Aorta (tissue), 5 donors: ENCODE results near the gene RASGRP2. TPM values are rescaled to one million over a fixed set of nuclear protein-coding genes. Genes with fewer than 3 reads are reported as not detected.

Experiments
- ATAC-seq: fragments of 200-7000 bp; cut with Tn5 transposase; one replicate; pipeline ENCODE4 v1.9.1; 2022; ENCODE audit warnings: moderate library complexity; ENCODE audit not compliant: low FRiP score
- DNase-seq, 2 donors: peaks; one replicate each; pipeline ENCODE4 v3.0.0-alpha.2; 2020
- H3K27ac ChIP-seq, 2 donors: one replicate each; pipeline ENCODE4 v1.5.1; 2013; ENCODE audit warnings: low read length in 2 of 2, mild to moderate bottlenecking in 2 of 2, moderate library complexity in 2 of 2, control low read depth in 1 of 2, inconsistent platforms in 1 of 2, low read depth in 1 of 2
- H3K27me3 ChIP-seq, 2 donors: one replicate each; pipeline ENCODE4 v1.6.1; 2013; ENCODE audit warnings: control low read depth in 1 of 2, low read length in 1 of 2, mild to moderate bottlenecking in 1 of 2, moderate library complexity in 1 of 2; ENCODE audit not compliant: insufficient read depth in 2 of 2, control insufficient read depth in 1 of 2
- H3K36me3 ChIP-seq, 2 donors: one replicate each; pipeline ENCODE4 v1.6.1; 2013; ENCODE audit warnings: control low read depth in 1 of 2, low read length in 1 of 2, mild to moderate bottlenecking in 1 of 2; ENCODE audit not compliant: insufficient read depth in 2 of 2, control insufficient read depth in 1 of 2
- H3K4me1 ChIP-seq, 2 donors: one replicate each; pipeline ENCODE4 v1.6.1; 2013; ENCODE audit warnings: low read length in 2 of 2, control low read depth in 1 of 2, mild to moderate bottlenecking in 1 of 2, moderate library complexity in 1 of 2; ENCODE audit not compliant: insufficient read depth in 2 of 2, control insufficient read depth in 1 of 2
- H3K4me3 ChIP-seq, 2 donors: one replicate each; pipeline ENCODE4 v1.5.1; 2013; ENCODE audit warnings: low read length in 2 of 2, control low read depth in 1 of 2, mild to moderate bottlenecking in 1 of 2
- H3K9me3 ChIP-seq: one replicate; pipeline ENCODE4 v1.6.1; 2013; ENCODE audit warnings: mild to moderate bottlenecking, low read length; ENCODE audit not compliant: control insufficient read depth
- WGBS, 2 donors: extraction: QIAGEN DNeasy Blood & Tissue Kit; methylation state at CpG; one replicate each; pipeline ENCODE4 v1.1.7; 2013; 5-methylcytosine and 5-hydroxymethylcytosine counted together
- intact Hi-C, 2 donors: fragments of 100-400 bp; cut with DNase I; formaldehyde crosslinking; loops; one replicate each; pipeline versions ENCODE4 v1.14.2 to v1.15.0; 2022
- polyA plus RNA-seq, 2 donors: library from polyadenylated mRNA; stranded (reverse); fragments of 200-250 nt; gene quantifications; one replicate each; pipeline ENCODE4 v1.2.3, GENCODE V29; 2013
- total RNA-seq, 2 donors: library from RNA; stranded (reverse); fragmentation: NEBNext Ultra II Directional; extraction: Animal tissue kit (Norgen Biotek cat#: 25700); gene quantifications; one replicate each; pipeline ENCODE4 v1.2.1, GENCODE V29; 2021
- donor health status: healthy with polysubstance abuse.
- donor health status: Bipolar disorder and iron deficiency.
- donor health status: DM: no; HTN: no; CAD: no.
- donor health status: DM: no; HTN: no; CAD: no.
- donor health status: DM: yes; HTN: yes; CAD: no.

The RASGRP2 gene
- total and polyA plus RNA-seq, 4 donors, result 20.8 to 152 (median 48.6) TPM

DNA sequence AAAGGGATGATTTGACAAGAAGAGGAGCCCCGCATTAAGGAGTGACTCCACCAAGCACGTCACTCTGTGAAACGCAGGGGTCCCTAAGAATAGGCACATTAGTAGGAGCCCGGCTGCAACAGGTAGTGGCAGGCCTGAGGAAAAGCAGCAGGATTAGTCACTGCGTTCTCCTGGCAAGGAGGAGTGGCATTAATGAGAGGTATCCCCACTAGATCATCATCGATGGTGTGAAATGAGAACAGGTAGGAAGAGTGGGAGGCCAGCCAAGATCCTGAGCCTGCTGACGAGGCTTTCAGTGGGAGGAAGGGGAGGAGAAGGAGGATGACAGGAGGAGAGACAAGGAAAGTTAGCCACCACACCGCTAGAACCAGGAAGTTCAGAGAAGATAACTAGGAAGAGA, 59.6 kb downstream of the RASGRP2 start:
- H3K9me3 ChIP-seq, result no peaks in the 10 kb centered on the region
- ATAC-seq, result no peak

DNA sequence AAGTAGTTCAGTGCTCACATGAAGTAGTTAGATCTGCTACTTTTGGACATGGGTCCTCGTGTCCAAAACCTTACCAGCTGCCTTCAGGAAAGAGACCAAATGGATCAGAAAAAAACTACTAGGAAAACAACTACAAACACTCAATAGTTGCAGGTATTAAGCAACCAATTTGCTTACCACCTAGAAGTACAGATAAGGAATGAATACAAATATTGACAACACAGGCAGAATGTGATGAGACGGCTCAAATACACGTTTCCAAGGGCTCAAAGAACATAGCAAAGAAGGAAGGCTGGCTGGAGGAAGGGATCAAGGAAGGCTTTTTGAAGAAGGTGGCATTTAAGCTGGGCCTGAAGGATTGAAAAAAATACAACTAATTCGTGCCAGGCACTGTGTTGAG, 62.8 kb downstream of the RASGRP2 start:
- Histone ChIP-seq H3K27ac (no peak overlapping the region), H3K27me3 (no peaks in the 10 kb centered on the region), H3K9me3 (no peaks in the 10 kb centered on the region), H3K36me3 (no peaks in the 10 kb centered on the region), H3K4me1 (no peaks in the 10 kb centered on the region), H3K4me3 (no peak overlapping the region)
- WGBS, 2 donors, result 85% methylated on average over 4 of the region's 4 CpGs
- intact Hi-C loops, result no loop called here
- no peak for DNase-seq
- ATAC-seq, result no peak

More for the DNA sequence above, 59.6 kb downstream of the RASGRP2 start:
- H3K36me3 ChIP-seq, result no peaks in the 10 kb centered on the region
- H3K27me3 ChIP-seq, result no peaks in the 10 kb centered on the region
- intact Hi-C loops, result no loop called here
- no peak overlapping the region for H3K4me3 ChIP-seq
- WGBS, 2 donors, result 89 to 95% methylated on average over 8 of the region's 8 CpGs
- H3K27ac ChIP-seq, result no peak overlapping the region
- no peak for DNase-seq
- no peaks in the 10 kb centered on the region for H3K4me1 ChIP-seq

DNA sequence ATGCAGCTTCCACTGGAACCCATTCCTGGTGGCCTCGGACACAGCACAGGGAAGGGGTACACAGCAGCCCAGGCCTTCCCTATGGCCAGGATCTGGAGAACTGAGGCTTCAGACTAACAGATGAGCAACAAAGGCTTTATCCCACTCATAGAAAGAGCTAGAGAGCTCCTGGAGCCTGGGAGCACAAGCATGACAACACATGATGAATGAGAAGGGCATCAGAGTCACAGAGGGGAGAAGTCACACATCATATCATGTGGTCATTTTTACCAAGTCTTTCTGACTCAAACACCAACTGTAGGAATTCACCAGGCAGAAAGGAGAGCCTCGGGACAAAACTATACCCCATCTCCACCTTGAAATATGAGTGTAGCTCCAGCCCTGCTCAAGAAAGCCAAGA, 64.1 kb downstream of the RASGRP2 start:
- H3K9me3 ChIP-seq, result no peaks in the 10 kb centered on the region
- H3K27me3 ChIP-seq, result no peaks in the 10 kb centered on the region
- no peak overlapping the region for H3K4me3 ChIP-seq
- no peak overlapping the region for H3K27ac ChIP-seq
- no peaks in the 10 kb centered on the region for H3K36me3 ChIP-seq
- intact Hi-C loops, result no loop called here
- ATAC-seq (no peak), DNase-seq (no peak)
- WGBS, 2 donors, result 41 to 59% methylated on average over 1 to 2 of the region's 2 CpGs
- peaks cover 0 to 2% of the 10 kb centered on the region in 2 donors for H3K4me1 ChIP-seq

DNA sequence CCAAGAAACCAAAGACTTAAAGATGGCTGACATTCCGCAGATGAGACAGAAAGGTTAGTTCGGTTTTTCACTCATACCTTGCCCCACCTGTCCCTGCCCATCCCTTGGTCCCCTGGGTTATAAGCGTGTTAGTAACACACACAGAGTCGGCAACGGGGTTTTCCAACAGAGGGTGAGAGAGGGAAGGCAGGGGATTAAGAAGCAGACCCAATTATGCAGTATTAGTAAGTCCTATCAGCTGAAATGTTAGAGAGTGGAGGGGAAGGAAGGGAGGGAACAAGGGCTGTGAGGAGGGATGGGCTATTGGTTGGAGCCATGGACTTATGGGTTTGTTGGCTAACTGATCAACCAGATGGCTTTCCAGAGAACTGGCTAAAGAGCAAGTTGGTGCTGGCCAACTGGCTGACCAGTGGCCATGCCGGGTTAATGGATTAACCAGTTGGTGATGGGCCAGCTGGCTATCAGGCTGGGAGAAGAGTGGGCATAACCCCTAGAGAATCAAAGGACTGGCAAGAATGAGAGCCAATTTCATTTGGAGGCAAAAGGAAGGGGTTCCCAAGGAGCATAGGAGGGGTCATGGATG, 66.4 kb downstream of the RASGRP2 start:
- Histone ChIP-seq H3K9me3 (no peaks in the 10 kb centered on the region), H3K27ac (no peak overlapping the region), H3K36me3 (no peaks in the 10 kb centered on the region), H3K27me3 (no peaks in the 10 kb centered on the region), H3K4me1 (peaks cover 0 to 2% of the 10 kb centered on the region in 2 donors), H3K4me3 (no peak overlapping the region)
- ATAC-seq, result no peak
- intact Hi-C loops, result no loop called here
- DNase-seq, result peak in 1 of 2 donors; percentile 36
- 91 to 93% methylated on average over 6 of the region's 6 CpGs for WGBS, 2 donors

Other genes with a start within 250 kb of the RASGRP2 start
- under 1 TPM; 0.36 to 0.49 TPM for gene SLC22A11, start 188.2 kb downstream of the RASGRP2 start, total RNA-seq
- gene SLC22A11, start 188.2 kb downstream of the RASGRP2 start, polyA plus RNA-seq, result not detected
- gene SLC22A12, start 152.9 kb downstream of the RASGRP2 start, total RNA-seq, result not detected
- gene SLC22A12, start 152.9 kb downstream of the RASGRP2 start, polyA plus RNA-seq, result not detected
- 10 to 100 TPM; 21.6 to 35.9 TPM for gene NRXN2, start 20.9 kb downstream of the RASGRP2 start, total RNA-seq
- 1 to 10 TPM; 2.6 to 9.6 TPM for gene NRXN2, start 20.9 kb downstream of the RASGRP2 start, polyA plus RNA-seq
- gene PYGM, start 15.8 kb upstream of the RASGRP2 start, total RNA-seq, result 10 to 100 TPM; 11.5 to 12.9 TPM
- 10 to 100 TPM in 1 of 2 donors, 1 to 10 TPM in 1; 1.9 to 12.5 TPM for gene PYGM, start 15.8 kb upstream of the RASGRP2 start, polyA plus RNA-seq
- 100 to 1,000 TPM; 267 to 322 TPM for gene SF1, start 34.4 kb upstream of the RASGRP2 start, total RNA-seq
- gene SF1, start 34.4 kb upstream of the RASGRP2 start, polyA plus RNA-seq, result 100 to 1,000 TPM in 1 of 2 donors, 10 to 100 TPM in 1; 46.6 to 136 TPM
- gene MAP4K2, start 59.1 kb upstream of the RASGRP2 start, total RNA-seq, result 10 to 100 TPM; 10.7 to 11.5 TPM
- gene MAP4K2, start 59.1 kb upstream of the RASGRP2 start, polyA plus RNA-seq, result 10 to 100 TPM in 1 of 2 donors, 1 to 10 TPM in 1; 5.4 to 29.6 TPM
- 10 to 100 TPM; 14.5 to 18.0 TPM for gene MEN1, start 66.4 kb upstream of the RASGRP2 start, total RNA-seq
- 10 to 100 TPM in 1 of 2 donors, 1 to 10 TPM in 1; 9.1 to 18.8 TPM for gene MEN1, start 66.4 kb upstream of the RASGRP2 start, polyA plus RNA-seq
- gene CDC42BPG, start 100.5 kb upstream of the RASGRP2 start, total RNA-seq, result 1 to 10 TPM in 1 of 2 donors, under 1 TPM in 1; 0.29 to 1.2 TPM
- gene CDC42BPG, start 100.5 kb upstream of the RASGRP2 start, polyA plus RNA-seq, result 1 to 10 TPM in 1 of 2 donors, under 1 TPM in 1; 0.56 to 6.0 TPM
- gene EHD1, start 134.5 kb upstream of the RASGRP2 start, total RNA-seq, result 100 to 1,000 TPM in 1 of 2 donors, 10 to 100 TPM in 1; 61.8 to 122 TPM
- 10 to 100 TPM; 14.4 to 28.8 TPM for gene EHD1, start 134.5 kb upstream of the RASGRP2 start, polyA plus RNA-seq
- 10 to 100 TPM; 19.6 to 20.6 TPM for gene ATG2A, start 173.1 kb upstream of the RASGRP2 start, total RNA-seq
- 10 to 100 TPM in 1 of 2 donors, 1 to 10 TPM in 1; 7.0 to 34.9 TPM for gene ATG2A, start 173.1 kb upstream of the RASGRP2 start, polyA plus RNA-seq
- gene PPP2R5B, start 180.5 kb upstream of the RASGRP2 start, total RNA-seq, result 10 to 100 TPM; 32.7 to 36.8 TPM
- gene PPP2R5B, start 180.5 kb upstream of the RASGRP2 start, polyA plus RNA-seq, result 10 to 100 TPM in 1 of 2 donors, 1 to 10 TPM in 1; 9.5 to 28.6 TPM
- gene GPHA2, start 191.8 kb upstream of the RASGRP2 start, total RNA-seq, result not detected
- under 1 TPM in 1 of 2 donors, not detected in 1; 0.43 TPM for gene GPHA2, start 191.8 kb upstream of the RASGRP2 start, polyA plus RNA-seq
- not detected for gene MAJIN, start 228.0 kb upstream of the RASGRP2 start, total RNA-seq
- not detected for gene MAJIN, start 228.0 kb upstream of the RASGRP2 start, polyA plus RNA-seq